Gastrocnemius medialis (tissue), 4 donors: ENCODE measurements around the gene CPLANE2.

Source experiments
- POLR2A ChIP-seq, 2 donors: fragments of 450-650 bp; IDR thresholded peaks; one replicate each; pipeline ENCODE4 v1.6.1; 2017; ENCODE audit warnings: antibody characterized with exemption in 2 of 2, mild to moderate bottlenecking in 2 of 2, moderate library complexity in 2 of 2
- TF ChIP-seq, protein P1 (sequence below), 5 experiments: fragments of 450-650 bp in 3 of 5; fragments of 200-600 bp in 2 of 5; sonication (generic) in 2 of 5; IDR thresholded peaks in 4 of 5; conservative IDR thresholded peaks in 1 of 5; 1 replicate in 4 of 5; 2 replicates in 1 of 5; pipeline ENCODE4 v1.5.1; 2016 to 2019; ENCODE audit warnings: antibody characterized with exemption in 5 of 5, mild to moderate bottlenecking in 3 of 5, moderate library complexity in 3 of 5

DNA sequence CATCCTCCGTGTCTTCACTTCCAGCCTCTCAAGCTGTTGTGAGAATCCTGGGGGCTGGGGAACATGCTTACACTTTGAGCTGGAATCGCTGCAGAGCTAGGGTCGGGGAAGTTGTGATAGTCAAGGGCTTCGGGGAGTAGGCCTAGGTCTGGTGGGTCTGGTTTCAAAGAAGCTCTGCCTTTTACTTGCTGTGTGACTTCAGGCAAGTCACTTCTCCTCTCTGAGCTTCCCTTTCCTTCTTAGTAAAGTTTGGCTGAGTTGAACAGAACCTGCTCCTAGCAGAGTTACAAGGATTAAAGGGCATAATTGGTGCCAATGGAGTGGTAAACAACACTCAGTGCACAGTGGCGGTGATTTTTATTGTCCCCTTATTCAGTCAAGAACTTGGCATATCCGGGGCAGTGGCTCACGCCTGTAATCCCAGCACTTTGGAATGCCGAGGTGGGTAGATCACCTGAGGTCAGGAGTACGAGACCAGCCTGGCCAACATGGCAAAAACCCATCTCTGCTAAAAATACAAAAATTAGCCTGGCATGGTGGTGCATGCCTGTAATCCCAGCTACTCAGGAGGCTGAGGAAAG is 50.2 kb downstream of the CPLANE2 start:
- TF ChIP-seq, protein P1, sequence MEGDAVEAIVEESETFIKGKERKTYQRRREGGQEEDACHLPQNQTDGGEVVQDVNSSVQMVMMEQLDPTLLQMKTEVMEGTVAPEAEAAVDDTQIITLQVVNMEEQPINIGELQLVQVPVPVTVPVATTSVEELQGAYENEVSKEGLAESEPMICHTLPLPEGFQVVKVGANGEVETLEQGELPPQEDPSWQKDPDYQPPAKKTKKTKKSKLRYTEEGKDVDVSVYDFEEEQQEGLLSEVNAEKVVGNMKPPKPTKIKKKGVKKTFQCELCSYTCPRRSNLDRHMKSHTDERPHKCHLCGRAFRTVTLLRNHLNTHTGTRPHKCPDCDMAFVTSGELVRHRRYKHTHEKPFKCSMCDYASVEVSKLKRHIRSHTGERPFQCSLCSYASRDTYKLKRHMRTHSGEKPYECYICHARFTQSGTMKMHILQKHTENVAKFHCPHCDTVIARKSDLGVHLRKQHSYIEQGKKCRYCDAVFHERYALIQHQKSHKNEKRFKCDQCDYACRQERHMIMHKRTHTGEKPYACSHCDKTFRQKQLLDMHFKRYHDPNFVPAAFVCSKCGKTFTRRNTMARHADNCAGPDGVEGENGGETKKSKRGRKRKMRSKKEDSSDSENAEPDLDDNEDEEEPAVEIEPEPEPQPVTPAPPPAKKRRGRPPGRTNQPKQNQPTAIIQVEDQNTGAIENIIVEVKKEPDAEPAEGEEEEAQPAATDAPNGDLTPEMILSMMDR (IDR thresholded peaks at IDR 0.05 in 4 of 5, conservative IDR thresholded peaks at IDR 0.05 in 1 of 5) = no peak
- TF ChIP-seq POLR2A (IDR thresholded peaks at IDR 0.05) = no peak
